Epithelial cell of proximal tubule (primary cell): ENCODE results near the gene GDPD4. TPM values are rescaled to one million over a fixed set of nuclear protein-coding genes. Genes with fewer than 3 reads are reported as not detected.

Experiments used
- DNase-seq: peaks from one replicate; pipeline ENCODE4 v3.0.0-alpha.2; 2011; ENCODE audit warnings: low read depth
- H3K4me3 ChIP-seq: 2 replicates; pipeline ENCODE4 v1.5.1; 2011; ENCODE audit warnings: low read depth, mild to moderate bottlenecking, low read length
- total RNA-seq: library from RNA; depleted of rRNA; stranded (reverse); fragments of >200 nt; gene quantifications from 2 replicates; pipeline ENCODE4 v1.2.3, GENCODE V29; 2015
- TF ChIP-seq, protein P1 (sequence below): conservative IDR thresholded peaks from 2 replicates; pipeline ENCODE4 v1.5.1; 2012; ENCODE audit warnings: low read depth, mild to moderate bottlenecking, low read length

Gene GDPD4
- total RNA-seq, 1 donor from 2014 or later = not detected

DNA sequence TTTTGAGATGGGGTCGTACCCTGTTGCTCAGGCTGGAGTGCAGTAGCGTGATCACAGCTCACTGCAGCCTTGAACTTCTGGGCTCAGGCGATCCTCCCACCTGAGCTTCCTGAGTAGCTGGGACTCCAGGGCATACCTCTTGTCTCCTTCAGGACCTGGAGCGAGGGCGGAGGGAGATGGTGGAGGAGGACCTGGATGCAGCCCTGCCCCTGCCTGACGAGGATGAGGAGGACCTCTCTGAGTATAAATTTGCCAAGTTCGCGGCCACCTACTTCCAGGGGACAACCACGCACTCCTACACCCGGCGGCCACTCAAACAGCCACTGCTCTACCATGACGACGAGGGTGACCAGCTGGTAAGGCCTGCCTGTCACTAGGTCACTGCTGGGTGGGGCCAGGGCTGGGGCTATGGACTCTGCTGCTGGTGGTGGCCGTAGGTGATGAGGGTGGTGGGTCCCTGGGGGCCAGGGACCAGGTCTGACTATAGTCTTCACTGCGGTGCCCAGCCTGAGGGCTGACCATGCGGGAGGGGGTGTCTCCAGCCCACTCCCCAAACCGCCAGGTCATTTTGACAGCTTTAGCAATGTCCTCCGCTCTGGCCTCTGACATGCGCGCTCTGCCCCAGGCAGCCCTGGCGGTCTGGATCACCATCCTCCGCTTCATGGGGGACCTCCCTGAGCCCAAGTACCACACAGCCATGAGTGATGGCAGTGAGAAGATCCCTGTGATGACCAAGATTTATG lies 119.5 kb downstream of the GDPD4 start:
- no peak overlapping the region for H3K4me3 ChIP-seq
- TF ChIP-seq, protein P1, sequence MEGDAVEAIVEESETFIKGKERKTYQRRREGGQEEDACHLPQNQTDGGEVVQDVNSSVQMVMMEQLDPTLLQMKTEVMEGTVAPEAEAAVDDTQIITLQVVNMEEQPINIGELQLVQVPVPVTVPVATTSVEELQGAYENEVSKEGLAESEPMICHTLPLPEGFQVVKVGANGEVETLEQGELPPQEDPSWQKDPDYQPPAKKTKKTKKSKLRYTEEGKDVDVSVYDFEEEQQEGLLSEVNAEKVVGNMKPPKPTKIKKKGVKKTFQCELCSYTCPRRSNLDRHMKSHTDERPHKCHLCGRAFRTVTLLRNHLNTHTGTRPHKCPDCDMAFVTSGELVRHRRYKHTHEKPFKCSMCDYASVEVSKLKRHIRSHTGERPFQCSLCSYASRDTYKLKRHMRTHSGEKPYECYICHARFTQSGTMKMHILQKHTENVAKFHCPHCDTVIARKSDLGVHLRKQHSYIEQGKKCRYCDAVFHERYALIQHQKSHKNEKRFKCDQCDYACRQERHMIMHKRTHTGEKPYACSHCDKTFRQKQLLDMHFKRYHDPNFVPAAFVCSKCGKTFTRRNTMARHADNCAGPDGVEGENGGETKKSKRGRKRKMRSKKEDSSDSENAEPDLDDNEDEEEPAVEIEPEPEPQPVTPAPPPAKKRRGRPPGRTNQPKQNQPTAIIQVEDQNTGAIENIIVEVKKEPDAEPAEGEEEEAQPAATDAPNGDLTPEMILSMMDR = no peak
- no peak for DNase-seq

DNA sequence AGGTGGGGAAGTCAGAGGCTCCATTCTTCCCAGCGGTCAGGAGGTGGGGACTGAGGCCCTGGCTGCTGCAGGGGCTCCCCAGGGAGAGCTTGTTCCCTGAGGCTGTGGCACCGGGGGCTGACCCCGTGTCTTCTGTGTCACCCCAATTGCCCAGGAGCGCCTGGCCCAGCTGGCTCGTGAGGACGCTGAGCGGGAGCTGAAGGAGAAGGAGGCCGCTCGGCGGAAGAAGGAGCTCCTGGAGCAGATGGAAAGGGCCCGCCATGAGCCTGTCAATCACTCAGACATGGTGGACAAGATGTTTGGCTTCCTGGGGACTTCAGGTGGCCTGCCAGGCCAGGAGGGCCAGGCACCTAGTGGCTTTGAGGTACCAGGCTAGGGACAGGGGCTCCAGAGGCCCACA lies 120.3 kb downstream of the GDPD4 start:
- H3K4me3 ChIP-seq = no peak overlapping the region
- DNase-seq = no peak
- TF ChIP-seq, protein P1 = no peak

DNA sequence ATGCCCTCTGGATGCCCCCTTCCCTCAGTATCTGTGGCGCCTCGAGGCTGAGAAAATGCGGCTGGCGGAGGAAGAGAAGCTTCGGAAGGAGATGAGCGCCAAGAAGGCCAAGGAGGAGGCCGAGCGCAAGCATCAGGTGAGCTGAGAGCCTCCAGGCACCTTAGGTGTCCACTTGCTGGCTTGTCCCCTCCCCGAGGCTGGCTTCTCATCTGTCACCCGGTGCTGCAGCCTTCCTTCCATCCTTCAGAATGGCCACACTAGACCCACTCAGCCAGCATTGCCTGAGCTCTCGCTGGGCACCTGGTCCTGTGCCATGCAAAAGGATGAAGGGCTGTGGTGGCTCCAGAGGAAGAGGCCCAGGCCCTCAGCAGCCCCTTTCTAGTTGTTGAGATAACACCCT lies 121.1 kb downstream of the GDPD4 start:
- no peak overlapping the region for H3K4me3 ChIP-seq
- DNase-seq = no peak
- TF ChIP-seq, protein P1 = no peak

DNA sequence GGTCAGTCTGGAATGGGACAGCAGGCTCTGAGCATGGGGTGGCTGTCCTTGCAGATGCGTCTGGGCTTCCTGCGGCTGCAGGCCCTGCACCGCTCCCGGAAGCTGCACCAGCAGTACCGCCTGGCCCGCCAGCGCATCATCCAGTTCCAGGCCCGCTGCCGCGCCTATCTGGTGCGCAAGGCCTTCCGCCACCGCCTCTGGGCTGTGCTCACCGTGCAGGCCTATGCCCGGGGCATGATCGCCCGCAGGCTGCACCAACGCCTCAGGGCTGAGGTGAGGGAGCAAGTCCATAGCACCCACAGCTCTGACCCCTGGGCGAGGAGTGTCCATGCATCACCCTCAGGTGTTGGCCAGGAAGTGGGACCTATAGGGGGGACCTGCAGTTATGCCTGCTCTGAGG lies 121.8 kb downstream of the GDPD4 start:
- TF ChIP-seq, protein P1 = no peak
- H3K4me3 ChIP-seq = no peak overlapping the region
- no peak for DNase-seq

DNA sequence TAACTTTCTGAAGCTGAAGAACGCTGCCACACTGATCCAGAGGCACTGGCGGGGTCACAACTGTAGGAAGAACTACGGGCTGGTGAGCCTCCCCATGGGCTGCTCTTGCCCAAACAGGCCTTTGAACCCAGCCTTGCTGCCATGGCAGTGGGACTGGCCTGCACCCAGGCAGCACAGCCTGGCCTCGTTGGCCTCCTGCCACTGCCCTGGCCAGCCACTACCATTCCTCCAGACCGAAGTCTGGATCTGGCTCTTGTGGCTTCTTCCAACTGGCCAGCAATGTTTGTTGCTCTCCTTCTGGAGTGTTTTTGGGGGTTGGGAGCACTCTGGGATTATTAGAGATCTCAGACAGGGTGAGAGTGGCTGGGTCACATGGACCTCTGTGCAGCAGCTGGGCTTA lies 122.4 kb downstream of the GDPD4 start:
- no peak for DNase-seq
- H3K4me3 ChIP-seq = no peak overlapping the region
- TF ChIP-seq, protein P1 = no peak

DNA sequence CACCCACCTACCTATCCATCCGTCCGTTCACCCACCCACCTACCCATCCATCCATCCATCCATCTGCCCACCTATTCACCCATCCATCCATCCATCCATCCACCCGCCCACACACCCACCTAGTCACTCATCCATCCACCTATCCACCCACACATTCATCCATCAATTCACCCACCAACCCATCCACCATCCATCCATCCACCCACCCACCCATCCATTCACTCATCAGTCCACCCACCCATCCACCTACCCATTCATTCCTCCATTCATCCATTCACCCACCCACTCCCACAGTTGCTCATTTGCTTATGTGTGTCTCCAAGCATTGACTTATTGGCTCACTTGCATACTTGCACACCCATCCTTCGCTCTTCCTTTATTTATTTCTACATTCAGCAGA lies 123.3 kb downstream of the GDPD4 start:
- DNase-seq = no peak
- TF ChIP-seq, protein P1 = no peak
- no peak overlapping the region for H3K4me3 ChIP-seq

DNA sequence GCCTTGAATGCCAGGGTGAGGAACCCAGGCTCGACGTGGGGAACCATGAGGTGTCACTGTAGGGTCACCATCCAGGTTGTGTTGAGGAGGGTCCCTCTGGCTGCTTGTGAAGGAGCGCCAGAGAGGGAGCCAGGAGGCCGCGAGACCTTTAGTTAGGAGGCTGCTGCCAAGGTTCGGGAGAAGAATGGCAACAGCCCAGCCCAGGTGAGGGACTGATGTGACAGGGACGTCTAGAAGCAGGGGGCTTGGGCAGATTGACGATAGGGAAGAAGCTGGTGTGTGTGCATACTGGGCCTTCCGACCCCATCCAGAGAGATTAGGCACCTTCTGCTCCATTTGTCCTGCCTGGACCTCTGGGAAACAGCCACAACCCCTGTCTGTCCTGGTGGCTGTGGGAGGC lies 124.5 kb downstream of the GDPD4 start:
- no peak for DNase-seq
- H3K4me3 ChIP-seq = no peak overlapping the region
- TF ChIP-seq, protein P1 = no peak
